ENCODE data around the gene QDPR.
"Not testable (repeated sequence)": the region's sequence is repeated elsewhere in the genome, so short reads cannot be mapped to it uniquely, and the experiment has no call there.

QDPR gene

GRCh38 chr4:17442477-17442876, 69.4 kb downstream of the QDPR start:
- H3K27me3 ChIP-seq (ENCODE audit: control insufficient read depth in 1 of 2, insufficient read depth in 2 of 2, low read length in 2 of 2); H3K9me3 ChIP-seq (ENCODE audit: control insufficient read depth in 1 of 2, low read length in 2 of 2); H3K9ac ChIP-seq (ENCODE audit: low read depth in 1 of 2, low read length in 2 of 2); H3K27ac ChIP-seq (ENCODE audit: low read depth, low read length); H3K4me3 ChIP-seq (ENCODE audit: low read depth in 1 of 2, low read length in 2 of 2); H3K4me1 ChIP-seq (ENCODE audit: control insufficient read depth in 1 of 2, insufficient read depth in 2 of 2, low read length in 2 of 2); H3K36me3 ChIP-seq (ENCODE audit: control insufficient read depth in 1 of 2, insufficient read depth in 2 of 2, low read length in 2 of 2): not testable (repeated sequence)

GRCh38 chr4:17437396-17437795, 74.5 kb downstream of the QDPR start:
- H3K27ac ChIP-seq (ENCODE audit: low read depth, low read length) = no peak overlapping the region

GRCh38 chr4:17436750-17437090, 75.2 kb downstream of the QDPR start:
- Histone ChIP-seq H3K9ac (ENCODE audit: low read depth in 1 of 2, low read length in 2 of 2) (no peak overlapping the region), H3K4me3 (ENCODE audit: low read depth in 1 of 2, low read length in 2 of 2) (no peak overlapping the region), H3K36me3 (ENCODE audit: control insufficient read depth in 1 of 2, insufficient read depth in 2 of 2, low read length in 2 of 2) (no peaks in the 10 kb centered on the region), H3K9me3 (ENCODE audit: control insufficient read depth in 1 of 2, low read length in 2 of 2) (no peaks in the 10 kb centered on the region), H3K27me3 (ENCODE audit: control insufficient read depth in 1 of 2, insufficient read depth in 2 of 2, low read length in 2 of 2) (no peaks in the 10 kb centered on the region), H3K4me1 (ENCODE audit: control insufficient read depth in 1 of 2, insufficient read depth in 2 of 2, low read length in 2 of 2) (no peaks in the 10 kb centered on the region), H3K27ac (ENCODE audit: low read depth, low read length) (no peak overlapping the region)

More at GRCh38 chr4:17437396-17437795, 74.5 kb downstream of the QDPR start:
- no peaks in the 10 kb centered on the region for H3K27me3 ChIP-seq (ENCODE audit: control insufficient read depth in 1 of 2, insufficient read depth in 2 of 2, low read length in 2 of 2)
- H3K4me1 ChIP-seq (ENCODE audit: control insufficient read depth in 1 of 2, insufficient read depth in 2 of 2, low read length in 2 of 2) = no peaks in the 10 kb centered on the region
- no peaks in the 10 kb centered on the region for H3K36me3 ChIP-seq (ENCODE audit: control insufficient read depth in 1 of 2, insufficient read depth in 2 of 2, low read length in 2 of 2)
- H3K9ac ChIP-seq (ENCODE audit: low read depth in 1 of 2, low read length in 2 of 2) = no peak overlapping the region
- H3K4me3 ChIP-seq (ENCODE audit: low read depth in 1 of 2, low read length in 2 of 2) = no peak overlapping the region
- no peaks in the 10 kb centered on the region for H3K9me3 ChIP-seq (ENCODE audit: control insufficient read depth in 1 of 2, low read length in 2 of 2)
